Fibroblast of lung (primary cell): Measurements from ENCODE around the gene GNG12. TPM values are rescaled to one million over a fixed set of nuclear protein-coding genes. Genes with fewer than 3 reads are reported as not detected.

Source experiments
- DNase-seq, 2 donors: peaks; one replicate each; pipeline versions ENCODE4 v3.0.0 to v3.0.0-alpha.2; 2010; ENCODE audit warnings: low read depth in 2 of 2
- H2AFZ ChIP-seq: 2 replicates; pipeline ENCODE4 v1.5.1; 2012; ENCODE audit warnings: low read length, control low read depth, inconsistent platforms
- H3K27ac ChIP-seq: 2 replicates; pipeline ENCODE4 v1.5.1; 2011; ENCODE audit warnings: low read length, control low read depth; ENCODE audit not compliant: insufficient read depth
- H3K27me3 ChIP-seq: 2 replicates; pipeline ENCODE4 v1.5.1; 2011; ENCODE audit warnings: mild to moderate bottlenecking, low read length; ENCODE audit not compliant: control insufficient read depth, insufficient read depth
- H3K36me3 ChIP-seq: 2 replicates; pipeline ENCODE4 v1.5.1; 2011; ENCODE audit warnings: low read length; ENCODE audit not compliant: control insufficient read depth, insufficient read depth
- H3K4me1 ChIP-seq: 2 replicates; pipeline ENCODE4 v1.5.1; 2011; ENCODE audit warnings: low read length; ENCODE audit not compliant: control insufficient read depth, insufficient read depth; ENCODE audit errors: extremely low read depth
- H3K4me2 ChIP-seq: 2 replicates; pipeline ENCODE4 v1.5.1; 2011; ENCODE audit warnings: low read length, control low read depth; ENCODE audit not compliant: insufficient read depth; ENCODE audit errors: extremely low read depth
- H3K4me3 ChIP-seq, 4 experiments: fragments of 200-600 bp in 1 of 4; sonication (generic) in 1 of 4; replicated peaks in 1 of 4; 2 replicates each; pipeline ENCODE4 v1.5.1; 2011 to 2016; ENCODE audit warnings: low read length in 4 of 4, low read depth in 3 of 4, mild to moderate bottlenecking in 3 of 4, control low read depth in 2 of 4, inconsistent platforms in 1 of 4, mixed read lengths in 1 of 4; ENCODE audit not compliant: insufficient read depth in 1 of 4; ENCODE audit errors: control extremely low read depth in 1 of 4
- H3K79me2 ChIP-seq: 2 replicates; pipeline ENCODE4 v1.5.1; 2012; ENCODE audit warnings: mild to moderate bottlenecking, low read length, inconsistent platforms; ENCODE audit not compliant: control insufficient read depth, insufficient read depth
- H3K9ac ChIP-seq: 2 replicates; pipeline ENCODE4 v1.5.1; 2011; ENCODE audit warnings: mild to moderate bottlenecking, low read length, control low read depth; ENCODE audit not compliant: insufficient read depth
- H3K9me3 ChIP-seq: 2 replicates; pipeline ENCODE4 v1.5.1; 2012; ENCODE audit warnings: low read depth, low read length; ENCODE audit not compliant: control insufficient read depth, insufficient read depth
- H4K20me1 ChIP-seq: 2 replicates; pipeline ENCODE4 v1.5.1; 2011; ENCODE audit warnings: low read length; ENCODE audit not compliant: control insufficient read depth, insufficient read depth; ENCODE audit errors: extremely low read depth
- CTCF ChIP-seq, 2 donors: IDR thresholded peaks in 1 of 2; conservative IDR thresholded peaks in 1 of 2; 1 replicate in 1 of 2; 2 replicates in 1 of 2; pipeline ENCODE4 v1.5.1; 2011 to 2012; ENCODE audit warnings: low read length in 2 of 2, control low read depth in 1 of 2, inconsistent platforms in 1 of 2, low read depth in 1 of 2, mild to moderate bottlenecking in 1 of 2
- EZH2 ChIP-seq: IDR thresholded peaks from 2 replicates; pipeline ENCODE4 v1.5.1; 2012; ENCODE audit warnings: low read length, control low read depth, mild to moderate bottlenecking; ENCODE audit errors: missing control alignments
- polyA plus RNA-seq, 2 donors: library from polyadenylated mRNA; depleted of rRNA in 1 of 2; stranded (reverse) in 1 of 2; unstranded in 1 of 2; fragments of >200 nt; gene quantifications; 2 replicates each; pipeline ENCODE4 v1.2.1, GENCODE V29; 2011 to 2012; ENCODE audit warnings: missing spikeins in 1 of 2
- total RNA-seq: library from RNA; depleted of rRNA; stranded (reverse); fragments of >200 nt; gene quantifications from 2 replicates; pipeline ENCODE4 v1.2.1, GENCODE V29; 2014

Gene GNG12
- total and polyA plus RNA-seq, 2 donors (not counting 1 experiment from before 2014, with no cell fraction given): 127 to 241 TPM

- Histone ChIP-seq H4K20me1 (no peaks in the 10 kb centered on the region), H3K4me1 (peaks cover 10% of the 10 kb centered on the region), H3K4me2 (peak overlapping the region; percentile 91), H3K27me3 (no peaks in the 10 kb centered on the region), H3K36me3 (peaks cover 3% of the 10 kb centered on the region), H2AFZ (no peak overlapping the region), H3K9me3 (no peaks in the 10 kb centered on the region), H3K9ac (no peak overlapping the region), H3K27ac (peak overlapping the region; percentile 67), H3K79me2 (peaks cover 23% of the 10 kb centered on the region), H3K4me3 (peak overlapping the region in 2 of 4 experiments; percentile 9 to 70)
- no peak for TF ChIP-seq EZH2
- no peak for TF ChIP-seq CTCF (conservative IDR thresholded peaks at IDR 0.05 in 1 of 2, IDR thresholded peaks at IDR 0.05 in 1 of 2; ENCODE audit: low read depth in 1 of 2, low read length in 2 of 2)
- peak; percentile 61 to 96 for DNase-seq
Observed at GRCh38 chr1:67682659-67683197, 150.5 kb downstream of the GNG12 start.

- Histone ChIP-seq H3K79me2 (peaks cover 3% of the 10 kb centered on the region), H3K9ac (no peak overlapping the region), H3K4me2 (no peak overlapping the region), H3K27ac (no peak overlapping the region), H3K9me3 (no peaks in the 10 kb centered on the region), H3K4me3 (no peak overlapping the region), H3K4me1 (peaks cover 12% of the 10 kb centered on the region), H2AFZ (no peak overlapping the region), H3K27me3 (no peaks in the 10 kb centered on the region), H3K36me3 (no peaks in the 10 kb centered on the region), H4K20me1 (no peaks in the 10 kb centered on the region)
- TF ChIP-seq CTCF (conservative IDR thresholded peaks at IDR 0.05 in 1 of 2, IDR thresholded peaks at IDR 0.05 in 1 of 2; ENCODE audit: low read depth in 1 of 2, low read length in 2 of 2) (no peak), EZH2 (no peak)
- no peak for DNase-seq
Observed at GRCh38 chr1:67680486-67680885, 152.8 kb downstream of the GNG12 start.

GRCh38 chr1:67679691-67680090 is 153.6 kb downstream of the GNG12 start:
- Histone ChIP-seq H2AFZ (no peak overlapping the region), H3K79me2 (no peaks in the 10 kb centered on the region), H3K4me2 (no peak overlapping the region), H3K9ac (no peak overlapping the region), H3K9me3 (no peaks in the 10 kb centered on the region), H3K4me3 (no peak overlapping the region), H3K4me1 (peaks cover 14% of the 10 kb centered on the region), H3K27ac (no peak overlapping the region), H4K20me1 (no peaks in the 10 kb centered on the region), H3K27me3 (no peaks in the 10 kb centered on the region), H3K36me3 (no peaks in the 10 kb centered on the region)
- DNase-seq: peak in 1 of 2 donors; percentile 61
- TF ChIP-seq EZH2: no peak
- no peak for TF ChIP-seq CTCF (conservative IDR thresholded peaks at IDR 0.05 in 1 of 2, IDR thresholded peaks at IDR 0.05 in 1 of 2; ENCODE audit: low read depth in 1 of 2, low read length in 2 of 2)
